Measurements from ENCODE around the gene ZFYVE28.

Gene ZFYVE28

DNA sequence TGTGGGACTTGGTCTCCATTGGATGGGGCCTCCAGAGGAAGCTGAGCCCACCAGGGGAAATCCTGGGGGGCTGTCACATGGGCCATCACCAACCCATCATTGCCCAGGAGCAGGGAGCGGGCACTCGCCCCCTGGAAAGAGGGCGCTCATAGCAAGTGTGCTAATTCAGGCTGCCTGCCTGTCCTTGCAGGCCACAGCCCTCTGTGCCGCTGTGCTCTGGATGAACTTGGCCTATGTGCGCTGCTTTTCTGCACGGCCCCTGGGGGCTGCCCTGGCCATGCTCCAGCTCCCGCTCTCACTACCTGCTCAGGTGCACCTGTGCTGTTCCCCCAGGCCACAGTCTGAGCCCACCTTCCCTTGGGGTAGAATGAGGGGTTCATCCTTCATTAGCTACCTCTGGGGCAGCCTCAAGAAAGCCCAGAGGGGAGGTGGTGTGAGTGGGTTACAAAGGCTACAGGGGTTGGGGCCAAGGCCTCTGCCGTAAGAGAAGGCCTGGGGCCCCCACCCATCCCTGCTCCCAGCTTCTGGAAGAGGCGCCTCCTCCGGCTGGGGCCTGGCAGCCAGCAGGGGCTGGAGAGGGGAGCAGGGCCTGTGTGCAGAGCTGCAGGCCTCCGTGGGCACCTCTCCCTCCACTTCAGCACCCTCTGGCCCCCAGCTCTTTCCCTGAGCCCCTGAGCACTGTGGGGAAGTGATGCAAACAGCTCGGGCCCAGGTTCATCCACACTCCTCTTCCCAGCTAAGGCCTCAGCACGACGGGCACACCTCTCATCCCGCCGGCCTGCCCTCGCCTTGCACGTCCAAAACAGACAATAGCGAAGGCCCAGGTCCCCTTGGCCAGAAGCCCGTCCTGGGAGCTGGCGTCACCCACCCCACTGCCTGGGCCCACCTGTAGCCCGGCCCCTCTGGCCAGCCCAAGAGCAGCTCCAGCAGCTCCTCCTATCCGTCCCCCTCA, 9.2 kb upstream of the ZFYVE28 start:
- no peak for FAIRE-seq

GRCh38 chr4:2426711-2427275, 8.3 kb upstream of the ZFYVE28 start:
- FAIRE-seq = no peak

GRCh38 chr4:2426069-2426397, 7.6 kb upstream of the ZFYVE28 start:
- no peak for FAIRE-seq

DNA sequence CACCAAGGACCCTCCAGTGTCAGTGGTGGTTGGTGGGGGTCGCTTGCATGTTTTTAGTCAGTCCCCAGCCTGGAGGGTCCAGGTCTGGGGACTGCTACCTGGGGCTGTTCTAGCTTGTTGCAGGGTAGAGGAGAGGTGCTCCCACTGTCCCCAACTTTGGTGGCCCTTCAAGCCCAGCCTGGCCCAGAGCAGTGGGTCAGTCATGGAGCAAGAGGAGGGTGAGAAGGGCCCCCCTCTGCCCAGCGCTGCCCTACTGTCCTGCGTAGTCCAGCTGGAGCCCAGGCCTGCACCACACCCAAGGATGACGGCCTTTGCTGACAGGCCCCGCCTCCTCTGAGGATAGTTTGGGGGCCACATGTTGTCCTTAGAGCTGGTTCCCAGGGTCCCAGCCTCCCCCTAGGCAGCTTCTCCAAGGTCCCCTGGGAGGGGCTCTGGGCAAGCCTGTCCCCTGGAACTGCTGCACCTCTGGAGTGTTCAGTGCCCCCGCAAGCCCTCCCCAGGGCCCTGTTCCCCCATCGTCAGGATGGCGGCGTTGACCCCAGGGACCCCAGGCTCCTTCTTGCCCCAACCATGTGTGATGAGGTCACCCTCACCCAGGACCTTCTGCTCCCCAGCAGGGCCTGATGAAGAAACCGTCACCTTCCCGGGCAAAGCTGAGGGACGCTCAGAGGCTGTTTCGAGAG, 7.1 kb upstream of the ZFYVE28 start:
- FAIRE-seq = no peak

DNA sequence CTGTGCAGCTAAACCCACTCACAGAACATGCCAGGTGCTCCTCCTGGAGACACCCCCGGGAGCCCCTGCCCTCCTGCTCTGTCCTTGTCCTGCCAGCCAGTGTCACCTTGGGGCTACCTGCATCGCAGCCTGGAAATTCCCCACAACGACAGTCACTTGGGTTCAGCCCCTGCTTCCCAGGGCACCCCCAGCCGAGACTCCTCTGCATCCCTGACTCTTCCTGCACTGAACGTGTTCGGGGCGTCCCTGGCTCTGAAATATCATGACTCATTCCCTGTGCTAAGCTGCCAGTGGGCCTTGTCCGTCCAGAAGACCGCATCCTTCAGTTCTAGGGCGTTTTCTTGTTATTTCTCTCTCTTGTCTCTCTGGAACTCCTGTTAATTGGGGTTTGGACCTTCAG, 6.1 kb upstream of the ZFYVE28 start:
- FAIRE-seq = no peak

- FAIRE-seq = no peak
Observed at GRCh38 chr4:2423695-2424094, 5.2 kb upstream of the ZFYVE28 start.

GRCh38 chr4:2423066-2423465, 4.6 kb upstream of the ZFYVE28 start:
- no peak for FAIRE-seq

DNA sequence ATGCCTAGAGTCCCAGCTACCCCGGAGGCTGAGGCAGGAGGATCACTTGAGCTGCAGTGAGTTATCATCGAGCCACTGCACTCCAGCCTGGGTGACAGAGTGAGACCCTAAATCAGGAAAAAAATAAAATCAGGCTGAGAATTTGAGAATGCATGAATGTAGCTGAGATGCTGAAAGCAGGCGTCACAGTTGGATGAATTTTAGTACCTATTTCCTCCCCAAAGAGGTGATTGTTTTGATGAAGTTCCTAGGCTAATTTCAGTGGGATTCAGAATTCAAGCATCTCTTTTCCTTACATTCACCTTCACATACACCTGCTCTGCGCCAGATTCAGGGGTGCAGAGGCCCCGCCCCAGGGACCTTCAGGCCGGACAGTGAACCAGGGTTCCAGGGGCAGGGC, 3.5 kb upstream of the ZFYVE28 start:
- no peak for FAIRE-seq

- no peak for FAIRE-seq
Observed at GRCh38 chr4:2419814-2420213, 1.4 kb upstream of the ZFYVE28 start.

DNA sequence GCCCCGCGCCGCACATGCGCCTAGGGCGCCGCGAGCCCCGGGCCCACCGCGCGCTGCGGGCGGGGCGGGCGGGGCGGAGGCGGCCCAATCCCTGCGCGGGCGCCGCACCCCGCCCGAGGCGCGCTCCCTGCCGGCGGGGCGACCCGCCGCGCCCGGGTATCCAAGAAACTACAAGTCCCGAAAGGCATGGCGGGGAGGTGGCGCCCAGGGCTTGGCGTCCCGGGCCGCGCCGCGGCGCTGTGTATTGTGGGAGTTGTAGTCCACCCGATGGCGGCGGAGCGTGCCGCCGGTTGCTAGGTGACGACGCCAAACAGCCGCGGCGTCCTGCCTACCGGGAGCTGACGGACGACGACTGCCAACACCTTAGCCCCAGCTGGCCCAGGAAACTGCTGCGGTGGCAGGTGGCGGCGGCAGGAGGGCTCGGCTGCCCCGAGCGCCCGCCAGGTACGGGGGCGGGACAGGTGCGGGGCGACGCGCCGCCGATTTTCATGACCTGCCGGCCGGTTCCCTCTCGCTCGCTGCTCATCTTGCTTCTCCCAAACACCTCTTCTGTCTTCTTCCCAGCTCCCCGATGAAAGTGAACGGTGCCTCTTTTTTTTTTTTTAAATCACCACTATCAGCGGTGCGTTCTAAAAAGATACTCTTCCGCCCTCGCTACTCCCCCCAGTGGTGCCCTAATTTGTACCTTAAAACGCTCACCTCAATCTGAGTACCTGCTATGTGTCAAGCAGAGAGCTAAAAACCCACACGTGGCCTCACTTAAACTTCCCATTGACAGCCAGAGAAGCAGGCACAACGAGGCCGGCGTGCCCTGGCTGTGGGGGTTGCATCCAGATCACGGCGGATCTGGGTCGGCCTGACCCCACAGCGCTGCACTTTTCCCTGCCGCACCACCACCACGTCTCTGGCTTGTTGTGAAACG, 466 bp upstream of the ZFYVE28 start, which contains the start of gene CFAP99:
CFAP99 (plus strand) TSS at position 306 of the 922 bp plus-strand sequence.
- no peak for FAIRE-seq

DNA sequence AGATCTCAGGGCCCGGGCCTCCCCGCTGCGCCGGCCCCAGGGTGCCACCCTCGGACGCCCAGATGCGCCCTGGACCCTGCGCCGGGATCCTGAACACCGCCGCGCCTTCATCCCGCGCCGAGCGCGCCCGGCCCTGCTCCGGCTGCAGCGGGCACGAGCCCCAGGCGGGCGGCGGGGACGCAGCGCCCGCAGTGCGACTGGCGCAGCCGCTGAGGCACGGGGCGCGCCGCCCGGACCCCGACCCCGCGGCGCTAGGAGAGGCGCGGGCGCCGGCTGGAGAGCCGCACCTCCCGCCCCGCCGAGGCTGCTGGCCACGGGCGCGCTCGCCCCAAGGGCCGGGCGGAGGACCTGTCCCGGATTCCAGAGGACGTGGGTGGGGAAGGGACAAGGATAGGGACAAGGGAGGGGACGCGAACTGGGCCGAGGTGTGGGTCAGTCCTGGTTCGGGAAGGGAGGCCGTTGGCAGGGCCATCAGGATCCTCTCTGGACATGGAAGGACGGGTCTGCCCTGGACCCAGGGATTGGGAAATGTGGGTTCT, 1.1 kb downstream of the ZFYVE28 start:
- FAIRE-seq = no peak

- FAIRE-seq = no peak
Observed at GRCh38 chr4:2416564-2417225, 1.8 kb downstream of the ZFYVE28 start.

DNA sequence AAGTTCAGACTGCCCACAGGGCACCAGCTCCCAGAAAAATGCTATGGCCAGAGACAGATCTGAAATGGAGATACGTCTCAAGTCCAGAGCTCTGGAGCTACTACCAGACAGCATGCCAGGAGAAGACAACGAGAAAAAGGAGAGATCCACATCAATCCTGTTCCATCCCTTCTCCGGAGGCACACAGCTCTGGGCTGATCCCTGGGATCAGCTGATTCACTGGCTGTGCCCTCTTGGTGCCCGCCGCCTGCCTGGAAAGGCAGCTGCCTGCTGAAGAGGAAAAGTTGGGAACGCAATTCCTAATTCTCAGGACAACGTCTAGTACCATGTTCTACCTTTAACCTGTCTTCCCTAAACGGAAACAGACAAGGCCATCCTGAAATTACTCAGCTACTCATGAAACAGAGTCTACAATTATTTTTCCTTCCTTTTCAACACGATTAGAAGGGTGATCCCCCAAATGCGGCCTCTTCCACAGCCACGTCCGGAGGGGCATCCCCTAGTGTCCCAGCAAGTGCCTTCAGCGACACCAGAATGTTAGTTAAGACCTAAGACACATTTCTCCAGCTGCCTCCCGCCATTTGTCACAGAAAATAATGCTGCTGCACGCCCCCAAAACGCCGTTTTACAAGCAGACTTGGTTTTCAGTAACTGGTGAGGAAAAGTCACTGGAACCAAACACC, 2.4 kb downstream of the ZFYVE28 start:
- no peak for FAIRE-seq

GRCh38 chr4:2415213-2415612, 3.2 kb downstream of the ZFYVE28 start:
- FAIRE-seq = no peak

DNA sequence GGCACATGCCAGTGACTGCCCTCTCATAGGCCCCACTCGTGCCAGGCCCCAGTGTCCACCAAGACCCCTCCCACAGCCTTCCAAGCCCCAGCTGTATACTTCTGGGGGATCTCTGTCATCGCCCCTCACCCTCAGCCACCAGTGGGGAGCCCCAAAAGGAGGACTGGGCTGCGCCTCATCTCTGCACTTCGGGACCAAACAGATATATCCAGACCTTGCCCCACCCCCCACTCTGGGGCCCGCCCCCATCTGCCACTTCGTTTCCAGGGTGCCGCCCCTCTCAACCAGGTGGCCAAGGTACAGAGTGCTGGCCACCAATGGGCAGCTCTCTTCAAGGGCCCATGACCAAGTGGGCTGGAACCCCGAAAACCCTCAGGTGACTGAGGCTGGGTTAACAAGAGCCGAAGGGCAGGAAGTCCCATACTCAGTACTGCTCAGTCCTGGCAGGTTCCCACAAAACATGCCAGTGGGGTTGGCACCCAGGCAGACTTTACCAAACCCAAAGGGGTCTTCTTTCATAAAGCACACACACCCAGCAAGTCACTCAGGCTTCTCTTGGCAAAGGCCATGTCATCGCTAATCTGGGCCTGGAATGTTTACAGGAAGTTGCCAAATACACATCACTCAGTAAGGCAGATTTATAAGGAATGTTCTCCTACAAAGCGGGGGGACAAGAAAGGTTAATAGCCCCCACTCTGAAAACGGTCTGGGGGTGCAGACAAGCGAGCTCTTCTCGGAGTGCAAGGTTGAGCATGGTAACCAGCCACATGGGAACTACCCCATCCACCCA, 4.4 kb downstream of the ZFYVE28 start:
- FAIRE-seq = no peak

GRCh38 chr4:2412885-2413716, 5.3 kb downstream of the ZFYVE28 start:
- no peak for FAIRE-seq

DNA sequence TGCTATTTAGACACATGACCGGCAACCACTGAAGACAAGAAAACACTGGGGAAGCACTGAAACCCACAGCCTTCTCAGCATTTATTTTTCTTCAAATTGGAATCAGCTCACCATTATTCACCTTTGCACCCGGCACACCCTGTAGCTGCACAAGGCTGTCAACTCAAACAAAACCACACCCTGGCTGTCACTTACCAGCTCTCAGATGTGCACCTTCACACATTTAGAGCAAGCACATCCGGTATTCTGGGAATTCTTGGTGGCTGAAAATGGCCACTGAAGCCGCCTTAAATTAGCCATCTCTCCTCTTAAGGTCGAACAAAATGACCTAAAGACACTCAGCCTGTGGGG, 5.9 kb downstream of the ZFYVE28 start:
- no peak for FAIRE-seq

DNA sequence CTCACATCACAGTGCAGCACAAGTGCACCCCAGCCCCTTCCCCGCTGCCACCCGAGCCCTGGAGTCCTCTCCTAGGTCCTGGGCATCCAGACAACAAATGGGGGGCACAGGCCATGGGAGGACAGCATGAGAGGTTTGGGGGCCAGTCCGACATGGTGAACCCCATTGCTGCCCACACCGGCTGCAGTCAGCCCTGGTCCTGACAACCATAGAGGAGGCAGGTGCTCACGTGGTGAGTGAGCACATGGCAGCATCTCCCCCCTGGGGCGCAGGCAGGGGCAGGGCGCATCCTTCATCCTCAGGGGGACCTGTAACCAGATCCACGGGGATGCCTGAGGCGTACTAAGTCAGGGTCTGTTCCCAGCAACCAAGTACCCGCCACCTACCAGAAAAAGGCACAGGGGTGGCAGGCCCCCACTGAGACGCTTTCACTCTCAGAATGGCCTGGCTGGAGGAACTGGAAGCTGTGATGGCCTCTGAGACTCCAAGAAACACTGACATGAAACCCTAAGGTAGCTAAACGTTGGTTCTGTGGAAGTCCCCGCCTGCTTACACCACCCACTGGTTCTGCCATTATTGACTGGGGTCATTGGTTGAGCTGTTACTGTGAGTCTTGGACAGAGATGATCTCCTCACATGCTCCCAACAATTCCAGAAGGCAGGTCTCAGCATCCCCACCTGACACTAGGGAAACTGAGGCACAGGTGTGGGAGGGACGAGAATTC, 6.5 kb downstream of the ZFYVE28 start:
- FAIRE-seq = no peak

GRCh38 chr4:2409381-2409783, 9.1 kb downstream of the ZFYVE28 start:
- no peak for FAIRE-seq
